Measurements from ENCODE around the gene GALNT10.

The GALNT10 gene

DNA sequence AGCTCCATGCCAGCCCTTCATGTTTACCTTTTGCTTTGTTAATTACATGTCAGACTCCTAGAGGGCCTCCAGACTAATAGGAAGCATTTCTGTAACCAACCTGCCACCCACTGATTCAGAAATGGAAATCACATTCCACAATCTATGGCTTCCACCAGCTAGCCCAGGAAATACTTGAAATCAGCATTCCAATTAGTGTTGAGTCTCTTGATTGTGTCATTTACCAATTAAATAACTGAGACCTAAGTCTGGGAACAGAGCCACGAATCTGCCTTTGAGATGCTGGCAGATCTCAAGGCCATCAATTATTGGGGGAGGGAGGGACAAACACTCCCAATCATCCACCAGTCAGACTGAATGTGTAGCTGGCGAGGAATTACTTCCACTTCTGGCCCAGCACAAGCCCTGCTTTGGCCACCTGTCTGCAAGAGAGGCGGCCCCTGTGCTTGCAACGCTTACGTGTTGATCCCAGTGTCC is 227.8 kb downstream of the GALNT10 start:
- ATAC-seq (ENCODE audit: insufficient read depth, low read depth) (no peak), DNase-seq (no peak)

DNA sequence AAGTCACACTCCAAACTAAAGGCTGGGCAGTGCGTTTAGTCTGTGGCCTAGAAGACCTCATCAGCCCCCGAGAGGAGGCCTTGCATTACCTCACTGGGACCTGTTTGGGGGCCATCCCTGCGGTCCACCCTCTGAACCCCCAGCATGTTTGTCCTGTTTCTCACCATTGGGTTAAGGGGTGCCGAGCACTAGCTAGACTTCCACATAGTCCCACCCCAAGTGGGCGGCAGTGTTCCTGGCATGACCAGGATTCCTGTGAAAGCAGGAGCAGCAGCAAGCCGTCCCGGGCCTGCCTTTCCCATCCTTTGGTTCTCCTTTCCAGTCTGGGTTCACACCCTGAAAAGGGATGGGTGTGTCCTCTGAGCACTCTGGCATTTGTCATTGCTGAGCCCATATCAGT is 228.7 kb downstream of the GALNT10 start:
- Histone ChIP-seq H3K36me3 (ENCODE audit: insufficient read depth, low read length) (peaks cover 26% of the 10 kb centered on the region; the same call in 1 of the 2 replicates), H4K20me1 (ENCODE audit: insufficient read depth, low read length) (peaks cover 3% of the 10 kb centered on the region; the same call in 1 of the 2 replicates), H3K27ac (ENCODE audit: low read length) (no peak overlapping the region)

More for the DNA sequence above, 227.8 kb downstream of the GALNT10 start:
- H3K9ac ChIP-seq (ENCODE audit: low read depth, low read length): no peak overlapping the region
- TF ChIP-seq, protein P1, sequence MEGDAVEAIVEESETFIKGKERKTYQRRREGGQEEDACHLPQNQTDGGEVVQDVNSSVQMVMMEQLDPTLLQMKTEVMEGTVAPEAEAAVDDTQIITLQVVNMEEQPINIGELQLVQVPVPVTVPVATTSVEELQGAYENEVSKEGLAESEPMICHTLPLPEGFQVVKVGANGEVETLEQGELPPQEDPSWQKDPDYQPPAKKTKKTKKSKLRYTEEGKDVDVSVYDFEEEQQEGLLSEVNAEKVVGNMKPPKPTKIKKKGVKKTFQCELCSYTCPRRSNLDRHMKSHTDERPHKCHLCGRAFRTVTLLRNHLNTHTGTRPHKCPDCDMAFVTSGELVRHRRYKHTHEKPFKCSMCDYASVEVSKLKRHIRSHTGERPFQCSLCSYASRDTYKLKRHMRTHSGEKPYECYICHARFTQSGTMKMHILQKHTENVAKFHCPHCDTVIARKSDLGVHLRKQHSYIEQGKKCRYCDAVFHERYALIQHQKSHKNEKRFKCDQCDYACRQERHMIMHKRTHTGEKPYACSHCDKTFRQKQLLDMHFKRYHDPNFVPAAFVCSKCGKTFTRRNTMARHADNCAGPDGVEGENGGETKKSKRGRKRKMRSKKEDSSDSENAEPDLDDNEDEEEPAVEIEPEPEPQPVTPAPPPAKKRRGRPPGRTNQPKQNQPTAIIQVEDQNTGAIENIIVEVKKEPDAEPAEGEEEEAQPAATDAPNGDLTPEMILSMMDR (IDR thresholded peaks at IDR 0.05; ENCODE audit: borderline replicate concordance, extremely low read depth, low read length, poor library complexity, severe bottlenecking): no peak
- TF ChIP-seq EZH2 (IDR thresholded peaks at IDR 0.05; ENCODE audit: borderline replicate concordance, low read depth, low read length, severe bottlenecking): no peak
- H4K20me1 ChIP-seq (ENCODE audit: insufficient read depth, low read length): peaks cover 3% of the 10 kb centered on the region; the same call in 1 of the 2 replicates
- H3K4me1 ChIP-seq (ENCODE audit: insufficient read depth, low read length): no peaks in the 10 kb centered on the region
- H3K4me2 ChIP-seq (ENCODE audit: insufficient read depth, low read length): no peak overlapping the region
- no peak overlapping the region for H2AFZ ChIP-seq (ENCODE audit: low read depth, low read length)
- no peaks in the 10 kb centered on the region for H3K27me3 ChIP-seq (ENCODE audit: insufficient read depth, low read length, poor library complexity)
- no peaks in the 10 kb centered on the region for H3K79me2 ChIP-seq (ENCODE audit: insufficient read depth, low read length)
- H3K9me3 ChIP-seq (ENCODE audit: insufficient read depth, low read length, severe bottlenecking): no peaks in the 10 kb centered on the region
- H3K27ac ChIP-seq (ENCODE audit: low read length): no peak overlapping the region
- H3K4me3 ChIP-seq (ENCODE audit: low read depth in 1 of 2, low read length in 2 of 2): no peak overlapping the region
- peaks cover 27% of the 10 kb centered on the region; the same call in 1 of the 2 replicates for H3K36me3 ChIP-seq (ENCODE audit: insufficient read depth, low read length)

DNA sequence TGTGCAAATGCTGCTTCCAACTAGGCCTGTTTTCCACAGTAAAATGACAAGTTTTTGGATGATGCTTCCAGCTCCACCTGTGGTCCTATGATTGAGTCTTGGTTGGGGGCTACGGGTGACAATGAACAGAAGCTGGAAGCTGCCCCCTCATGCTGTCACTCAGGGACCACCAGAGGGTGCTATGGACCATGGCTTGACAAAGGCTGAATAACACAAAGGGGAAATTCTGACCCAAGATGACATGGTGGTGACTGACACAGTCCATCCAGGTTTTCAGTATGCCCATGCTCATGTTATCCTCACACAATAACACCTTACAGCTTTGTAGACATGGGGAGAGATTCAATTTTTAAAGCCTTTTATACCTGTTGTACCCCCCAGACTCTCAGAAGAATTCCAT is 231.3 kb downstream of the GALNT10 start:
- TF ChIP-seq EZH2 (IDR thresholded peaks at IDR 0.05; ENCODE audit: borderline replicate concordance, low read depth, low read length, severe bottlenecking): no peak
- TF ChIP-seq, protein P1 (IDR thresholded peaks at IDR 0.05; ENCODE audit: borderline replicate concordance, extremely low read depth, low read length, poor library complexity, severe bottlenecking): peak; percentile 63
- peak; percentile 19 for DNase-seq
- no peaks in the 10 kb centered on the region for H3K4me1 ChIP-seq (ENCODE audit: insufficient read depth, low read length)
- H3K9me3 ChIP-seq (ENCODE audit: insufficient read depth, low read length, severe bottlenecking): no peaks in the 10 kb centered on the region
- no peaks in the 10 kb centered on the region for H3K27me3 ChIP-seq (ENCODE audit: insufficient read depth, low read length, poor library complexity)
- H3K4me2 ChIP-seq (ENCODE audit: insufficient read depth, low read length): no peak overlapping the region
- H2AFZ ChIP-seq (ENCODE audit: low read depth, low read length): no peak overlapping the region
- H3K4me3 ChIP-seq (ENCODE audit: low read depth in 1 of 2, low read length in 2 of 2): no peak overlapping the region
- H4K20me1 ChIP-seq (ENCODE audit: insufficient read depth, low read length): no peaks in the 10 kb centered on the region
- no peaks in the 10 kb centered on the region for H3K79me2 ChIP-seq (ENCODE audit: insufficient read depth, low read length)
- H3K27ac ChIP-seq (ENCODE audit: low read length): no peak overlapping the region
- ATAC-seq (ENCODE audit: insufficient read depth, low read depth): peak; percentile 63
- H3K9ac ChIP-seq (ENCODE audit: low read depth, low read length): no peak overlapping the region
- H3K36me3 ChIP-seq (ENCODE audit: insufficient read depth, low read length): peaks cover 20% of the 10 kb centered on the region; the same call in 1 of the 2 replicates

More for the DNA sequence above, 228.7 kb downstream of the GALNT10 start:
- Histone ChIP-seq H3K79me2 (ENCODE audit: insufficient read depth, low read length) (no peaks in the 10 kb centered on the region), H3K4me1 (ENCODE audit: insufficient read depth, low read length) (no peaks in the 10 kb centered on the region), H3K9ac (ENCODE audit: low read depth, low read length) (no peak overlapping the region), H3K4me2 (ENCODE audit: insufficient read depth, low read length) (no peak overlapping the region), H3K9me3 (ENCODE audit: insufficient read depth, low read length, severe bottlenecking) (no peaks in the 10 kb centered on the region), H3K27me3 (ENCODE audit: insufficient read depth, low read length, poor library complexity) (no peaks in the 10 kb centered on the region), H3K4me3 (ENCODE audit: low read depth in 1 of 2, low read length in 2 of 2) (no peak overlapping the region), H2AFZ (ENCODE audit: low read depth, low read length) (no peak overlapping the region)
- no peak for ATAC-seq (ENCODE audit: insufficient read depth, low read depth)
- no peak for DNase-seq
- no peak for TF ChIP-seq EZH2 (IDR thresholded peaks at IDR 0.05; ENCODE audit: borderline replicate concordance, low read depth, low read length, severe bottlenecking)
- TF ChIP-seq, protein P1 (IDR thresholded peaks at IDR 0.05; ENCODE audit: borderline replicate concordance, extremely low read depth, low read length, poor library complexity, severe bottlenecking): no peak
